Subcutaneous preadipocyte (primary cell): ENCODE results near the gene GRXCR1. TPM values are rescaled to one million over a fixed set of nuclear protein-coding genes. Genes with fewer than 3 reads are reported as not detected.

ENCODE experiments used
- small RNA-seq: library from RNA; depleted of rRNA; stranded (forward); fragments of <200 nt; gene quantifications from one replicate; pipeline ENCODE3, GENCODE V24; 2012
- total RNA-seq: library from RNA; depleted of rRNA; stranded (reverse); fragments of >200 nt; gene quantifications from 2 replicates; pipeline ENCODE4 v1.2.3, GENCODE V29; 2012

Gene GRXCR1
- not detected in 2 replicates for total RNA-seq

DNA sequence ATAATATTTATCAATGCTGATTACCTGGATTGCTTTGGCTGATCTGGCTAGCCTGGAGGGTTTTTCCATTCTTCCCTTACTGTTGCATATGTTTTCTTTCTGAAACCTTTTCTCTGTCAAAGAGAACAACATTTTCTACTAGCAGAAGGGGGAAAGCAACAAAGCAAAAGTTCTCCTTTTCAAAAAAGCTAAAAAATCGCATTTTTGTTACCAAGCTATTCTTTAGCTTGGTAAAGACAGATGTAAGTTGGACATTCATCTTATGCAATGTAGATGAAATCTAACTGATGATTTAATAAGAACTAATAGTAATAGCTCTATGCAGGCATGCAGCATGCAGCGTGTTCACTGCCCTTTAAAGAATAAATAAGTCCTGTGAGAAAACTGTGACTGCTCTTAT lies at the start of gene GRXCR1:
TSS of gene GRXCR1 (plus strand) at position 301 of the 400 bp plus-strand sequence. CDS start 554 bp downstream, outside the sequence.

Small RNA genes lying within 50 kb of the gene (small RNA-seq; reads per million reads assigned to genes)
- gene RN7SKP82: not detected

Other genes starting within 250 kb of the GRXCR1 start
- gene ATP8A1, start 235.6 kb upstream of the GRXCR1 start, total RNA-seq: 1.8 and 2.2 TPM in 2 replicates